WERI-Rb-1 (cell line): ENCODE results near the gene SYNJ2.

Experiments used
- DNase-seq: peaks from one replicate; pipeline ENCODE4 v3.0.0-alpha.2; 2020
- H3K27ac ChIP-seq: fragments of 250-450 bp; sonication (Bioruptor Pico); 2 replicates; pipeline ENCODE4 v1.5.1; 2020; ENCODE audit warnings: mild to moderate bottlenecking, moderate library complexity
- H3K27me3 ChIP-seq: fragments of 250-450 bp; sonication (Bioruptor Pico); 2 replicates; pipeline ENCODE4 v1.5.1; 2021; ENCODE audit warnings: mild to moderate bottlenecking, low read depth, moderate library complexity; ENCODE audit not compliant: insufficient read depth, severe bottlenecking
- H3K36me3 ChIP-seq: fragments of 250-450 bp; sonication (Bioruptor Pico); 2 replicates; pipeline ENCODE4 v1.5.1; 2020; ENCODE audit warnings: mild to moderate bottlenecking, moderate library complexity
- H3K4me3 ChIP-seq: 2 replicates; pipeline ENCODE4 v1.5.1; 2011; ENCODE audit warnings: low read depth, mild to moderate bottlenecking, control low read depth, low read length
- H3K9me3 ChIP-seq: fragments of 250-450 bp; sonication (Bioruptor Pico); 2 replicates; pipeline ENCODE4 v1.5.1; 2021; ENCODE audit warnings: mild to moderate bottlenecking, moderate library complexity; ENCODE audit not compliant: severe bottlenecking
- TF ChIP-seq, protein P1 (sequence below): IDR thresholded peaks from 2 replicates; pipeline ENCODE4 v1.5.1; 2011; ENCODE audit warnings: low read depth, mild to moderate bottlenecking, control low read depth, inconsistent platforms, low read length

The SYNJ2 gene

GRCh38 chr6:158010591-158011477 lies 29.2 kb downstream of the SYNJ2 start:
- H3K36me3 ChIP-seq = no peaks in the 10 kb centered on the region; the same call in 1 of the 2 replicates
- H3K4me3 ChIP-seq = no peak overlapping the region
- TF ChIP-seq, protein P1, sequence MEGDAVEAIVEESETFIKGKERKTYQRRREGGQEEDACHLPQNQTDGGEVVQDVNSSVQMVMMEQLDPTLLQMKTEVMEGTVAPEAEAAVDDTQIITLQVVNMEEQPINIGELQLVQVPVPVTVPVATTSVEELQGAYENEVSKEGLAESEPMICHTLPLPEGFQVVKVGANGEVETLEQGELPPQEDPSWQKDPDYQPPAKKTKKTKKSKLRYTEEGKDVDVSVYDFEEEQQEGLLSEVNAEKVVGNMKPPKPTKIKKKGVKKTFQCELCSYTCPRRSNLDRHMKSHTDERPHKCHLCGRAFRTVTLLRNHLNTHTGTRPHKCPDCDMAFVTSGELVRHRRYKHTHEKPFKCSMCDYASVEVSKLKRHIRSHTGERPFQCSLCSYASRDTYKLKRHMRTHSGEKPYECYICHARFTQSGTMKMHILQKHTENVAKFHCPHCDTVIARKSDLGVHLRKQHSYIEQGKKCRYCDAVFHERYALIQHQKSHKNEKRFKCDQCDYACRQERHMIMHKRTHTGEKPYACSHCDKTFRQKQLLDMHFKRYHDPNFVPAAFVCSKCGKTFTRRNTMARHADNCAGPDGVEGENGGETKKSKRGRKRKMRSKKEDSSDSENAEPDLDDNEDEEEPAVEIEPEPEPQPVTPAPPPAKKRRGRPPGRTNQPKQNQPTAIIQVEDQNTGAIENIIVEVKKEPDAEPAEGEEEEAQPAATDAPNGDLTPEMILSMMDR = no peak
- no peak overlapping the region for H3K27ac ChIP-seq
- no peak for DNase-seq
- no peaks in the 10 kb centered on the region for H3K27me3 ChIP-seq
- no peaks in the 10 kb centered on the region for H3K9me3 ChIP-seq

- Histone ChIP-seq H3K9me3 (no peaks in the 10 kb centered on the region), H3K27me3 (no peaks in the 10 kb centered on the region), H3K27ac (no peak overlapping the region), H3K36me3 (no peaks in the 10 kb centered on the region; the same call in 1 of the 2 replicates), H3K4me3 (no peak overlapping the region)
- DNase-seq = no peak
- TF ChIP-seq, protein P1 = no peak
Measured at GRCh38 chr6:158011478-158011920, 29.8 kb downstream of the SYNJ2 start.

DNA sequence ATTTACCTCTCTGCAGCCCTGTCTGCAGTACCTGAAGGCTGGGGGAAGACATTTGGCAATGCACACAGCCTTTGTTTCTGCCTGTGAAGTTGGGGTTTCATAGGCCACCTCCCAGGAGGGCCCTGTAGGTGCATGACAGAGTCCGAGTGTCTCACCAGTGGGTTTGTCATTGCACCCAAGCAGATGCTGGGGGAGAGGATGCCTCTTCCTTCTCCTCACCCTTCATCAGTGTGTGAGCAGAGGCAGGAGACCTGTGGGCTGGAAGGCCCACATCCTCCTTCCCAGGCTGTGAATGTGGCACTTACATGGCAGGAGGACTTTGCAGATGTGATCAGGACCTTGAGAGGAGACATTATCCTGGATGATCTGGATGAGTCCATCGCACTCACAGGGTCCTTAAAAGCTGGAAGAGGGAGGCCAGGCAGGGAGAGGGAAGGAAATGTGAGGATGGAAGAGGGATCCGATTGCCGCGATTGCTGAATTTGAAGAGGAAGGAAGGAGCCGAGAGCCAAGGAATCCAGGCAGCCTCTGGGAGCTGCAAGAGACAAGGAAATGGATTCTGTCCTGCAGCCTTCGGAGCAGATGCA lies 30.4 kb downstream of the SYNJ2 start:
- no peak overlapping the region for H3K27ac ChIP-seq

GRCh38 chr6:158013904-158014504 lies 32.3 kb downstream of the SYNJ2 start:
- peak overlapping the region; percentile 57 for H3K27ac ChIP-seq

More for the DNA sequence above, 30.4 kb downstream of the SYNJ2 start:
- no peaks in the 10 kb centered on the region; the same call in 1 of the 2 replicates for H3K36me3 ChIP-seq
- no peak overlapping the region for H3K4me3 ChIP-seq
- no peaks in the 10 kb centered on the region for H3K9me3 ChIP-seq
- no peak for DNase-seq
- no peaks in the 10 kb centered on the region for H3K27me3 ChIP-seq
- TF ChIP-seq, protein P1 = no peak

GRCh38 chr6:158014505-158015187 lies 33.0 kb downstream of the SYNJ2 start:
- TF ChIP-seq, protein P1 = no peak
- Histone ChIP-seq H3K4me3 (no peak overlapping the region), H3K9me3 (no peaks in the 10 kb centered on the region), H3K27me3 (no peaks in the 10 kb centered on the region), H3K27ac (peak overlapping the region; percentile 57), H3K36me3 (peaks cover 3% of the 10 kb centered on the region)
- no peak for DNase-seq

More at GRCh38 chr6:158013904-158014504, 32.3 kb downstream of the SYNJ2 start:
- no peaks in the 10 kb centered on the region; the same call in 1 of the 2 replicates for H3K36me3 ChIP-seq
- TF ChIP-seq, protein P1 = no peak
- H3K9me3 ChIP-seq = no peaks in the 10 kb centered on the region
- no peak for DNase-seq
- H3K4me3 ChIP-seq = no peak overlapping the region
- H3K27me3 ChIP-seq = no peaks in the 10 kb centered on the region
